RCC 7860 (cell line): ENCODE measurements around the gene RUNX2.

Source experiments
- DNase-seq: peaks from one replicate; pipeline ENCODE4 v3.0.0-alpha.2; 2015; ENCODE audit warnings: low spot score
- FAIRE-seq: peaks from 2 replicates; lab custom pipeline; 2012; peaks lifted over from hg19 to GRCh38; lab: Jason Lieb, UNC

RUNX2 gene

GRCh38 chr6:45609141-45609638 lies 281.1 kb downstream of the RUNX2 start:
- peak; percentile 96 for DNase-seq
- peak; percentile 87 for FAIRE-seq

- FAIRE-seq (no peak), DNase-seq (no peak)
Observed at GRCh38 chr6:45610374-45610773, 282.2 kb downstream of the RUNX2 start.

- DNase-seq (no peak), FAIRE-seq (no peak)
Observed at GRCh38 chr6:45610832-45611231, 282.7 kb downstream of the RUNX2 start.

GRCh38 chr6:45611491-45611890 lies 283.4 kb downstream of the RUNX2 start:
- DNase-seq (no peak), FAIRE-seq (no peak)

- DNase-seq (no peak), FAIRE-seq (no peak)
Observed at GRCh38 chr6:45613656-45614055, 285.5 kb downstream of the RUNX2 start.

GRCh38 chr6:45614488-45615285 lies 286.6 kb downstream of the RUNX2 start:
- no peak for DNase-seq
- FAIRE-seq, result no peak

GRCh38 chr6:45616209-45616608 lies 288.1 kb downstream of the RUNX2 start:
- FAIRE-seq (no peak), DNase-seq (no peak)

- DNase-seq (peak; percentile 64), FAIRE-seq (peak; percentile 88)
Observed at GRCh38 chr6:45617441-45617840, 289.3 kb downstream of the RUNX2 start.

- no peak for DNase-seq
- FAIRE-seq, result no peak
Observed at GRCh38 chr6:45618259-45618658, 290.1 kb downstream of the RUNX2 start.

GRCh38 chr6:45619211-45619760 lies 291.2 kb downstream of the RUNX2 start:
- FAIRE-seq (peak; percentile 82), DNase-seq (peak; percentile 81)

- FAIRE-seq (peak; percentile 96), DNase-seq (peak; percentile 85)
Observed at GRCh38 chr6:45619994-45620471, 291.9 kb downstream of the RUNX2 start.

- FAIRE-seq, result no peak
- DNase-seq, result no peak
Observed at GRCh38 chr6:45624228-45624627, 296.1 kb downstream of the RUNX2 start.

- FAIRE-seq (peak; percentile 76), DNase-seq (peak; percentile 13)
Observed at GRCh38 chr6:45625191-45625664, 297.1 kb downstream of the RUNX2 start.

- DNase-seq (peak; percentile 32), FAIRE-seq (peak; percentile 58)
Observed at GRCh38 chr6:45626087-45626891, 298.2 kb downstream of the RUNX2 start.

GRCh38 chr6:45630314-45630713 lies 302.2 kb downstream of the RUNX2 start:
- DNase-seq (no peak), FAIRE-seq (no peak)

GRCh38 chr6:45630801-45631200 lies 302.7 kb downstream of the RUNX2 start:
- no peak for FAIRE-seq
- DNase-seq, result no peak

GRCh38 chr6:45631396-45631795 lies 303.3 kb downstream of the RUNX2 start:
- no peak for DNase-seq
- FAIRE-seq, result no peak

GRCh38 chr6:45633272-45633908 lies 305.3 kb downstream of the RUNX2 start:
- FAIRE-seq (no peak), DNase-seq (no peak)

- FAIRE-seq (no peak), DNase-seq (no peak)
Observed at GRCh38 chr6:45634231-45634630, 306.1 kb downstream of the RUNX2 start.

GRCh38 chr6:45635284-45635867 lies 307.2 kb downstream of the RUNX2 start:
- FAIRE-seq (no peak), DNase-seq (no peak)
